KBM-7 (cell line): ENCODE data around the gene MAPK1.
"Not testable (repeated sequence)": the region's sequence is repeated elsewhere in the genome, so short reads cannot be mapped to it uniquely, and the experiment has no call there.

Source experiments
- DNase-seq: peaks from one replicate; pipeline ENCODE4 v3.0.0-alpha.2; 2015
- in situ Hi-C: fragments of 300-500 bp; cut with MboI; formaldehyde crosslinking; loops from 2 replicates; pipeline ENCODE4 v1.14.3; 2020; ENCODE audit warnings: low sequenced_read_pairs, low pct_unique_long_range_greater_than_20kb, mixed read lengths

Gene MAPK1

DNA sequence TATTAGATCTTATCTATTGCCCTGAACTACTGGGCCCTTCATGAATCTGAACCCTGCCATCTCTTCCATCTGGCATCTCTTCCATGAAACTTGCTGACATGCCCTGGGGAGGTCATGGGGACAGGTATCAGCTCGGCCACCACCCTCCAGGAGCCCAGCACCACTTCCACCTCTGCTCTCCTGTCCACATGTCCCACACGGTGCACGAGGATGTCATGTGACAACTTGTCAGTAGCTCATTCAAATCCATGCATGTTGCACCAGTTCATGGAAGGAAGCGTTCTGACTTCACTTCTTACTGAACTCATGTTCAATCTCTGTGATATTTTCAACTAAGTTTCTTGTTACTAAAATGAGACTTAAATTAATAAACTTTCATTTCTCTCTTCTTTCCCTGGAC is 148.4 kb downstream of the MAPK1 start:
- no peak for DNase-seq
- in situ Hi-C loops: no loop called here

DNA sequence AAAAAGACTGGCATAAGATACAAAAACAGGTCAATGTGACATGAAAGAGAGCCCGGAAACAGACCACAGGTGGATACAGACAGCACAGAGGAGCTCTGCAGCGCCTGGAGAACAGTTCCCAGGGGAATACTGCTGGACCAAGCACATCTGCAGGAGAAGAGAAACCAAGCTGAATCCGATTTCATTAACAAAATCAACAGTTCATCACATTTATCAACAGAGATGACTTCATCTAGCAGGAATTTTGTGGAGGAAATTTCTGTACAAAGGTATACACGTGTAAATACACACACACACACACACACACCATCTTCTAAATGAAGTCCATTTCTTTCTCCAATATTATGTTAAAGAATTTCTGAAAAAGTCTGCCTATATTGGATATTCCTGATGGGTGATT is 148.9 kb downstream of the MAPK1 start:
- DNase-seq: no peak
- in situ Hi-C loops: no loop called here

DNA sequence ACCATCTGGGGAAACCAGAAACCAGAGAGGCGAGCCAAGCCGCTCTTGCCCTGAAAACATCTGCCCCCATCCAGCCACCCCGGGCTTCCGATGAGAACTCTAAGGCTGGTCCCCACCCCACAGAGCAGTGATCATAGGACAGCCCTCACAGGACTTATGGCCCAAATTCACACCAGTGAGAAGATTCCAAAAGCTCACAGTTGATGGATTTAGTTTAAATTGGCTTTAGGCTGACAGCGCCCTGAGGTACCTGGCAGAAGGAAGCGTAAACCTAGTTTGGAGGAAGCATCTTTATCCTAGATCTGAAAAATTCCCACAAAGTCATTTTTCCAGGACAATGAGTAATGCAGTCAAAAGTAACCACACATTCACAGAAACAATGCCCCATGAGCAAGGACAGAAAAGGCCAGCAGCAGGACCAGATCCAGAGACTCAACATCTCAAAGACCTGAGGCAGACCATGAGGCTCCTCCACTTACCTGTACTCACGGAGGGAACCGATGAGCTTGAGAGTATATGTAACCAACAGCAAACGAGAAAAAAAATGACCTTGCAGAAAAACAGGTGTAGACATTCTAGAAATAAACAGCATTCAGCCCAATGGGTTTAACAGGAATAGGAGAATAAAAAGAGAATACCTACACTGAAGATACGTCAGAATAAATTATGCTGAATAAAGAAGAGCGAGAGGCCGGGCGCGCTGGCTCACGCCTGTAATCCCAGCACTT is 150.9 kb downstream of the MAPK1 start:
- DNase-seq, in situ Hi-C loops: not testable (repeated sequence)

DNA sequence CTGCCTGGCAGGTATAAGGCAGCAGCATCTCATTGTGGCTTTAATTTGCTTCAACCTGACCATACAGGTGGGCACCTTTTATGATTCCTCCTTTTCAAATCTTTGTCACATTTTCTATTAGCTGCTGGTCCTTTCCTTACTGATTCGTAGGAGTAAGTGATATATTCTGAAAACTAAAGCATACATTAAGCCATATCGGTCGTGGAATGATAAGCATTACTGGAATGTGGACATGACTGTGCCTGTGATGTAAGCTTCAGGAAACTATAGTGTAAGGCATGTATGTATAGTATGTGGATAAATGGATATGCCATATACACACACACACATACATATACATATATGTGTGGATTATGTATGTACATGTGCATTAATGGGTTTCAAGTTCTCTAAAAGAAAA is 152.7 kb downstream of the MAPK1 start:
- DNase-seq: no peak

DNA sequence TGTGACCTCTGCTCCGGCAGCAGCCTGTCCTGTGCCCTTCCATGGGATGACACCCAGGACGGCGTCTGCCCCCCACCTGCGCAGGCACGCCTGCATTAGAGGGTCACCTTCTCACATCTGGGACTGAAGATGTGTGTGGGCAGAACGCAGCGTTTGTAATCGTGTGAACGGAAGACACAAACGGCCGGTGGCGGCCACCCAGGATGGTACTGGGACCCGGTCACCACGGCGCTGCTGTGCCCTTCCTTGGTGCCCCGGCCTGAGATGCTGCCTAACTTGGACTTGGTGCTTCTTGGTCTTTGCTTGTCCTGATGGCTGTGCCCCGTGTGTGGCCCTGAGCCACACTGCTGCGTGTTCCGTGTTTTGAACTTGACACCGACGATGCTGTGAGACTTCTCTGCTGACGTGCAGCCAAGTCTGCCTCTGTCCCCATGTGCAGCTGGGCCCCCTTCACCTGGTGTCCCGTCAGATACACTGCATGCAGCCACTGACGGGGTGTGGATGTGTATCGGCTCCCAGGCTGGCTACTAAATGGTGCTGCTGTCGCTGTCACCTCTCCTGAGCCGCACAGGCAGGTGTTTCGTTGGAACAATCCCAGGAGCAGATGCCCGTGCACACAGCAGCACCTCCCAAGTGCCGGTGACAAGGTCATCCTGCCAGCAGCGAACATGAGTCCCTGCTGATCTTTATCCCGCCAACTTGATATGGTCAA is 153.2 kb downstream of the MAPK1 start:
- no peak for DNase-seq
- in situ Hi-C loops: no loop called here

More for the DNA sequence above, 152.7 kb downstream of the MAPK1 start:
- in situ Hi-C loops: no loop called here

DNA sequence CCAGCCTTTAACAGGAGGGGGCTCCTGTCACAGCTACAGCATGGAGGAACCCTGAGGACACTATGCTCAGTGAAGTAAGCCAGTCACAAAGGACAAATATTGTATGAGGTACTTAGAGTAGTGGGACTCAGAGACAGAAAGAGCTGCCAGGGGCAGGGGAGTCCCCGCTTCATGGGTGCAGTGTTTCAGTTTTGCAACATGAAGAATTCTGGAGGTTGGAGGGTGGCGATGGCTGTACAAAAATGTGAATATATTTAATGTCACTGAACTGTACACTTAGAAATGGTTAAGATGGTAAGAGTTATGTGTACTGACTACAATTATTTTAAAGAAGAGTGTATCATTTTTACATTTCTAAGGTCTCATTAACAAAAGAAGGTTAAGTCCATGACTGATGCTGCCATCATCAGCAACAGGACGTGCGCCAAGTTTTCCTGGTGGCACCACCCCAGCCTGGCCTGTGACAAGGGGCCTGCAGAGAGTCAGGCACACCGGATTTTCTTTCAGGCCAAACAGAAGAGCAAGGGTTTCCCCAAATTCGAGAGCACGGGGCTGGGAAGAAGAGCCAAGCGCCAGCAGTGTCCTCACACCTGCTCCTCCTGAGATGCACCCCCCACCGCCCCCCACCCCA is 153.9 kb downstream of the MAPK1 start:
- no peak for DNase-seq
- in situ Hi-C loops: no loop called here

DNA sequence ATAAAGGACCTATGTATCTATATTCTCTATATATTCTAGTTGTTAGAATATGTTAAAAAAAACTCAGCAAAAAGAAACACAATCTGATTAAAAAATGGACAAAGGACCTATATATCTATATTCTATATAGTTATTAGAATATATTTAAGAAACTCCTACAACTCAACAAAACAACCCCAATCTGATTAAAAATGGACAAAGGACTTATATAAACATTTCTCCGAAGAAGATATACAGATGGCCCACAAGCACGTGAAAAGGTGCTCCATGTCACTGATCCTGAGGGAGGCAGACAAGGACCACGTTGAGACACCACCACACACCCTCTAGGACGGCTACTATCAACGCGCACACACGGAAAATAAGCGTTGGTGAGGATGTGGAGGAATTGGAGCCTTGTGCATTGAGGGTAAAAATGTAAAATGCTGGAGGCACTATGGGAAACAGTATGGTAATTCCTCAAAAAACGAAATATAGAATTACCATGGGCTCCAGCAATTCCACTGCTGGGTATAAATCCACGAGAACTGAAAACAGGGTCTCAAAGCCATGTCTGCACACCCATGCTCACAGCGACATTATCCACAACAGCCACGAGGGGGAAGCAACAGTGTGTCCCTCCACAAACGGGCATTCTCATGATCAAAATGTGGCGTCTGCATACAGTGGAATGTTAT is 154.6 kb downstream of the MAPK1 start:
- peak; percentile 82 for DNase-seq
- in situ Hi-C loops: no loop called here

DNA sequence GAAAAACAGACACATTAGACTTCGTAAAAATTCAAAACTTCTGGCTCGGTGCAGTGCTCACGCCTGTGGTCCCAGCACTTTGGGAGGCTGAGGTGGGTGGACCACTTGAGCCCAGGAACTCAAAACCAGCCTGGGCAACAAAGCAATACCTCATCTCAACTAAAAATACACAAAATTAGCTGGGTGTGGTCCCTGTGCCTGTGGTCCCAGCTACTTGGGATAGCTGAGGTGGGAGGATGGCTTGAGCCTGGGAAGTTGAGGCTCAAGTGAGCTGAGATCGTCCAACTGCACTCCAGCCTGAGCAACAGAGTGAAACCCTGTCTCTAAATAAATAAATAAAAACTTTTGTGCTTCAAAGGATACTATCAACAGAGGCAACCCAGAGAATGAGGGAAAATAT is 155.6 kb downstream of the MAPK1 start:
- no peak for DNase-seq
- in situ Hi-C loops: no loop called here

DNA sequence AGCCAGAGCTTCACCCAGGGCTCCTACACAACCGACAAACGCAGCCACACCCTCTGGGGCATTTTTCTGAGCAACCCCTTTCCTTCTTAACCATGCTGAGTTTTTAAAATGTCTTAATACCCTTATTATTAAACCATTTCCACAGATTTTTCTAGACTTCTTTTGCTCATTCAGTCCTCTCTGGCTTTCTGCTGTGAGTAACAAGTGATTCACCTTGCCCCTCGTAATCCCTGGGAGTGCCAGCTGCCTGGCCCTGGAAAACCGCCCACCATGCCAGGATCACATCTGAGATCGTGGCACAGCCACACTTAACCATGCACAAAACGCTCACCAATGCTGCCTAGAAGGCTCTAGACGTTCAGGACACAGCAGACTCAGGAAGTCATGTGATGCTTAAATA is 157.3 kb downstream of the MAPK1 start:
- in situ Hi-C loops: no loop called here
- DNase-seq: no peak

DNA sequence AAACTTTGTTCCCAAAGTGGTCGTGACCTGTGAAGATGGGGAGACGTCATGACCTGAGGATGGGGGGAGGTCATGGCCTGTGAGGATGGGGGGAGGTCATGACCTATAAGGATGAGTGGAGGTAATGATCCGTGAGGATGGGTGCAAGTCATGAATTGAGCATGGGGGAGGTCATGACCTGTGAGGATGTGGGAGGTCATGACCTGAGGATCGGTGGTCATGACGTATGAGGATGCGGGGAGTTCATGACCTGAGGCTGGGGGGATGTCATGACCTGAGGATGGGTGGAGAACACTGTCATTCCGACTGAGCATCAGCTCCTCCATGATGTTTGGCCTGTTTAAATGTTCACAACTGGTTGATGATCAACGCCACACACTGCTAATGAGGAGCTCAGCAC is 157.8 kb downstream of the MAPK1 start:
- in situ Hi-C loops: no loop called here
- DNase-seq: no peak

DNA sequence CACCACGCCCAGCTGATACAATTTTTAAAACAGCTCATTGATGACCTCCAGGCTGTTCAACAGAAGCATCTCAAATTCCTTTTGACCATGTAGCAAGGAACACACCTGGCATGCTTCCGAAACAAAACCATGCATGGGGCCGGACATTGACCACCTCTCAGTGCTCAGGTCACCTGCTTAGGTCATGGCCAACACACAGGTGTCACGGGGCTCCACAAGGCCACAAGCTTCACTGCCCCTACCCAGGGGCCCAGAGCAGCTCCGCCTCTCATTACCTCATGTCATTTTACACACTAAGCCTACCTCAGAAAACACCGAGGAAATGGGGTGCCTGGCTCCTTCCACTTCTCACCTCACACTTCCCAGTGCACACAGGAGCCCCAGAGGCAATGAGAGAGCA is 158.5 kb downstream of the MAPK1 start:
- in situ Hi-C loops: no loop called here
- no peak for DNase-seq

DNA sequence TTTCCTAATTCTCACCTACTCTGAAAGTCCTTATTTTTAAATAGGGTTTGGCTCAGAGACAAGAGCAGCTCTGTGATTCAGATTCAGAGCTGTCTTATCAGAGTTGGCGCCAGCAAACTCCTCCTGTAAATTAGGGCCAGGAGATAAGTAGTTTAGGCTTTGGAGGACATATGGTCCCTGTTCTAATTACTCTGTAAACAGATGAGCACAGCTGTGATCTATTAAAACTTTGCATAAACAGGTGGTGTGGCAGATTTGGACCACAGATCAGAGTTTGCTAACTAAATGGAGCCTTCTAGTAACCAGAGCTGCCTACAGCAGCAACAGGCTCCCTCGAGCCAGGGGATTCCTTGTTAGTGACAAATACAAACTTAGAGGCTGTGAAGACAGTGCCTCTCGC is 159.8 kb downstream of the MAPK1 start:
- in situ Hi-C loops: no loop called here
- no peak for DNase-seq
